DOHH2 (cell line): Measurements from ENCODE around the gene ARFRP1.

Experiments used
- H3F3A ChIP-seq: fragments of 200-600 bp; sonication (generic), shearing (Covaris generic); 2 replicates; pipeline ENCODE4 v1.6.0; 2016; ENCODE audit warnings: antibody characterized with exemption, mild to moderate bottlenecking; ENCODE audit not compliant: control insufficient read depth, insufficient read depth
- H3K27ac ChIP-seq: fragments of 200-600 bp; sonication (generic); 2 replicates; pipeline ENCODE4 v1.5.1; 2014; ENCODE audit warnings: low read depth, mild to moderate bottlenecking, low read length, moderate library complexity
- H3K27me3 ChIP-seq: fragments of 200-600 bp; sonication (generic); 2 replicates; pipeline ENCODE4 v1.6.1; 2014; ENCODE audit warnings: mild to moderate bottlenecking, low read length, mixed read lengths; ENCODE audit not compliant: control insufficient read depth
- H3K36me3 ChIP-seq: fragments of 200-600 bp; sonication (generic); 2 replicates; pipeline ENCODE4 v1.6.1; 2014; ENCODE audit warnings: mild to moderate bottlenecking, low read length, moderate library complexity, mixed read lengths; ENCODE audit not compliant: control insufficient read depth
- H3K4me1 ChIP-seq: fragments of 200-600 bp; sonication (generic); 2 replicates; pipeline ENCODE4 v1.6.1; 2014; ENCODE audit warnings: mild to moderate bottlenecking, low read length, mixed read lengths; ENCODE audit not compliant: control insufficient read depth
- H3K4me2 ChIP-seq: fragments of 200-600 bp; sonication (generic); 2 replicates; pipeline ENCODE4 v1.6.0; 2014; ENCODE audit warnings: mild to moderate bottlenecking, low read length, moderate library complexity
- H3K4me3 ChIP-seq: fragments of 200-600 bp; sonication (generic); 2 replicates; pipeline ENCODE4 v1.5.1; 2014; ENCODE audit warnings: mild to moderate bottlenecking, low read length, mixed read lengths
- H3K79me2 ChIP-seq: fragments of 200-600 bp; sonication (generic); 2 replicates; pipeline ENCODE4 v1.6.1; 2014; ENCODE audit warnings: mild to moderate bottlenecking, low read length, mixed read lengths; ENCODE audit not compliant: control insufficient read depth
- H3K9me2 ChIP-seq: fragments of 200-600 bp; sonication (generic); replicated peaks from 2 replicates; pipeline ENCODE4 v1.6.1; 2014; ENCODE audit warnings: mild to moderate bottlenecking, low read length, mixed read lengths; ENCODE audit not compliant: control insufficient read depth
- H3K9me3 ChIP-seq: fragments of 200-600 bp; sonication (generic); 2 replicates; pipeline ENCODE4 v1.6.1; 2014; ENCODE audit warnings: antibody characterized with exemption, low read length, mixed read lengths; ENCODE audit not compliant: control insufficient read depth, insufficient read depth
- H4K20me1 ChIP-seq: fragments of 200-600 bp; sonication (generic); 2 replicates; pipeline ENCODE4 v1.6.0; 2014; ENCODE audit warnings: low read depth, mild to moderate bottlenecking, antibody characterized with exemption, low read length, moderate library complexity; ENCODE audit not compliant: control insufficient read depth, insufficient read depth
- CTCF ChIP-seq: fragments of 200-600 bp; sonication (generic); IDR thresholded peaks from one replicate; pipeline ENCODE4 v1.5.1; 2014; ENCODE audit warnings: antibody characterized with exemption, mild to moderate bottlenecking, low read depth, low read length; ENCODE audit not compliant: poor library complexity, severe bottlenecking
- EZH2phosphoT487 ChIP-seq: fragments of 200-600 bp; sonication (generic); IDR thresholded peaks from 2 replicates; pipeline ENCODE4 v1.6.1; 2017; ENCODE audit warnings: borderline replicate concordance, mild to moderate bottlenecking, antibody characterized with exemption, low read length, moderate library complexity, mixed read lengths

ARFRP1 gene

DNA sequence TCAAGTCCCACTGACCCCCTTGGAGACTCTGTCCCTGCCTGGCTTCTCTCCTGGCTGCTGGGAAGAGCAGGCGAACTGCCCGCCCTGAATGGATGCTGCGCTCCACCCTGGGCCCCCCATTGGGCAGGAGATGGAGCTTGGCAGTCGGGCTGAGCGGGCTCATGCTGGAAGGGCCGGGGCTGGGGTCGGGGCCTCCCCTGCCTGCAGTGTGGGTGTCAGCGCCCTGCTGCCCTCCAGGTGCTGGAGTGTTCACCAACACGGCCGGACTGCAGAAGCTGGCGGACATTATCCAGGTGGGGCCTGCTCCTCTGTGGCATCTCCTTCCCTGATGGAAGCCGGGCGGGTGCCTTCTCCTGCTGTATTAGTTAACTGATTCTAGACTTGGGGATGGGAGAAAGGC, 27.3 kb downstream of the ARFRP1 start:
- H3K27me3 ChIP-seq = no peaks in the 10 kb centered on the region
- H3K9me2 ChIP-seq = no peaks in the 10 kb centered on the region
- no peak overlapping the region for H3K27ac ChIP-seq
- peaks cover 19% of the 10 kb centered on the region for H3K36me3 ChIP-seq
- TF ChIP-seq EZH2phosphoT487 (no peak), CTCF (no peak)
- H3F3A ChIP-seq = no peaks in the 10 kb centered on the region
- no peaks in the 10 kb centered on the region for H3K9me3 ChIP-seq
- H3K4me1 ChIP-seq = no peaks in the 10 kb centered on the region
- no peak overlapping the region for H3K4me2 ChIP-seq
- H4K20me1 ChIP-seq = no peaks in the 10 kb centered on the region
- H3K4me3 ChIP-seq = no peak overlapping the region
- H3K79me2 ChIP-seq = no peaks in the 10 kb centered on the region

DNA sequence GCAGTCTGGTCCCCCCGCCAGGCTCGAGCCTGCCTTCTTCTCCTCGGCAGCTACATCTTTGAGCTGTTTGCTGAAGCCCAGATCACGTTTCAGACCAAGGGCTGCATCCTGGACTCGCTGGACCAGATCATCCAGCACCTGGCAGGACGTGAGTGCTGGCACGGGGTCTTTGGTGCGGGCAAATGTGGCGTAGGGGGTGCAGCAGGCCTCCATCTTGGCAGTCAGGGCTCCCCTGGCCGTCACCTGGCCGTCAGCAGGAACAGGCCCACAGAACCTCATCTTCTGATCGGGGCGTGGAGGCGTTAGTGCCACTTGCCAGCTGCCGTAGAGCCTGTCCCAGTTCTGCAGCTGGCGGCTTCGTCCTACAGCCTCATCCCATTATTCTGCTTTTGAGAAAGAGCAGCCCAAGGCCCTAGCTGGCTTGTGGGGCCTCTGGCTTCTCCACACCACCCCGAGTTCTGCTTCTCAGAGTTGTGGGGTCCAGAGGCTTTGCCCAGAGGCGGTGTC, 27.9 kb downstream of the ARFRP1 start:
- Histone ChIP-seq H3K27ac (no peak overlapping the region), H3K36me3 (peaks cover 19% of the 10 kb centered on the region), H3K4me3 (no peak overlapping the region), H3K27me3 (no peaks in the 10 kb centered on the region), H4K20me1 (no peaks in the 10 kb centered on the region), H3F3A (no peaks in the 10 kb centered on the region), H3K4me2 (no peak overlapping the region), H3K9me3 (no peaks in the 10 kb centered on the region), H3K9me2 (no peaks in the 10 kb centered on the region), H3K4me1 (no peaks in the 10 kb centered on the region), H3K79me2 (no peaks in the 10 kb centered on the region)
- no peak for TF ChIP-seq EZH2phosphoT487
- TF ChIP-seq CTCF = no peak

- Histone ChIP-seq H3K4me2 (no peak overlapping the region), H3K9me2 (no peaks in the 10 kb centered on the region), H3F3A (no peaks in the 10 kb centered on the region), H3K4me1 (no peaks in the 10 kb centered on the region), H3K4me3 (no peak overlapping the region), H3K27ac (no peak overlapping the region), H3K27me3 (no peaks in the 10 kb centered on the region), H3K36me3 (peaks cover 25% of the 10 kb centered on the region), H3K79me2 (no peaks in the 10 kb centered on the region), H3K9me3 (no peaks in the 10 kb centered on the region), H4K20me1 (no peaks in the 10 kb centered on the region)
- no peak for TF ChIP-seq EZH2phosphoT487
- TF ChIP-seq CTCF = no peak
Measured at GRCh38 chr20:63678667-63679465, 28.9 kb downstream of the ARFRP1 start.
